H9 (cell line): ENCODE measurements around the gene SPRYD3. TPM values are rescaled to one million over a fixed set of nuclear protein-coding genes. Genes with fewer than 3 reads are reported as not detected.

Source experiments
- DNase-seq: peaks from one replicate; pipeline ENCODE4 v3.0.0-alpha.2; 2017
- H2AFZ ChIP-seq: one replicate; pipeline ENCODE4 v1.6.1; 2013; ENCODE audit warnings: mild to moderate bottlenecking, low read length, control low read depth, moderate library complexity
- H2AK5ac ChIP-seq: 2 replicates; pipeline ENCODE4 v1.6.1; 2013; ENCODE audit warnings: low read length, control low read depth, mixed read lengths; ENCODE audit not compliant: insufficient read length
- H2BK120ac ChIP-seq: one replicate; pipeline ENCODE4 v1.6.1; 2013; ENCODE audit warnings: low read depth, mild to moderate bottlenecking, low read length, control low read depth, inconsistent platforms; ENCODE audit not compliant: poor library complexity, severe bottlenecking
- H2BK12ac ChIP-seq: 2 replicates; pipeline ENCODE4 v1.6.1; 2013; ENCODE audit warnings: low read length, control low read depth, mixed read lengths, low read depth; ENCODE audit not compliant: insufficient read length
- H2BK15ac ChIP-seq: 2 replicates; pipeline ENCODE4 v1.6.1; 2013; ENCODE audit warnings: low read depth, low read length, control low read depth
- H2BK20ac ChIP-seq: one replicate; pipeline ENCODE4 v1.6.1; 2013; ENCODE audit warnings: low read depth, mild to moderate bottlenecking, low read length, control low read depth, inconsistent platforms; ENCODE audit not compliant: poor library complexity, severe bottlenecking
- H2BK5ac ChIP-seq: 2 replicates; pipeline ENCODE4 v1.6.1; 2013; ENCODE audit warnings: low read length, control low read depth, mixed read lengths; ENCODE audit not compliant: insufficient read length
- H3K14ac ChIP-seq: 2 replicates; pipeline ENCODE4 v1.6.1; 2013; ENCODE audit warnings: low read length, control low read depth; ENCODE audit not compliant: insufficient read depth
- H3K18ac ChIP-seq: 2 replicates; pipeline ENCODE4 v1.6.1; 2013; ENCODE audit warnings: low read depth, mild to moderate bottlenecking, mixed read lengths, low read length, control low read depth; ENCODE audit not compliant: insufficient read length
- H3K23ac ChIP-seq: 2 replicates; pipeline ENCODE4 v1.6.1; 2013; ENCODE audit warnings: low read length, control low read depth, mixed read lengths, low read depth; ENCODE audit not compliant: insufficient read length
- H3K23me2 ChIP-seq: 2 replicates; pipeline ENCODE4 v1.6.1; 2013; ENCODE audit warnings: low read depth, mild to moderate bottlenecking, mixed read lengths, low read length, control low read depth; ENCODE audit not compliant: insufficient read length, poor library complexity, severe bottlenecking
- H3K27ac ChIP-seq: 2 replicates; pipeline ENCODE4 v1.5.1; 2013; ENCODE audit warnings: low read length, control low read depth, mixed read lengths, low read depth; ENCODE audit not compliant: insufficient read length
- H3K27me3 ChIP-seq: 2 replicates; pipeline ENCODE4 v1.6.1; 2013; ENCODE audit warnings: low read length, control low read depth, inconsistent platforms; ENCODE audit not compliant: insufficient read depth
- H3K4ac ChIP-seq: 2 replicates; pipeline ENCODE4 v1.6.1; 2013; ENCODE audit warnings: low read depth, mild to moderate bottlenecking, control low read depth, inconsistent platforms, low read length, moderate library complexity
- H3K4me1 ChIP-seq: 2 replicates; pipeline ENCODE4 v1.6.1; 2013; ENCODE audit warnings: low read length, control low read depth, inconsistent platforms; ENCODE audit not compliant: insufficient read depth
- H3K4me2 ChIP-seq: 2 replicates; pipeline ENCODE4 v1.6.1; 2013; ENCODE audit warnings: low read length, control low read depth, mixed read lengths; ENCODE audit not compliant: insufficient read length, insufficient read depth
- H3K56ac ChIP-seq: 2 replicates; pipeline ENCODE4 v1.6.1; 2013; ENCODE audit warnings: low read depth, mild to moderate bottlenecking, mixed read lengths, low read length, control low read depth; ENCODE audit not compliant: insufficient read length
- H3K79me1 ChIP-seq: 2 replicates; pipeline ENCODE4 v1.6.1; 2013; ENCODE audit warnings: low read depth, mild to moderate bottlenecking, moderate library complexity, low read length, control low read depth, inconsistent platforms; ENCODE audit not compliant: insufficient read depth, poor library complexity, severe bottlenecking
- H3K79me2 ChIP-seq: 2 replicates; pipeline ENCODE4 v1.6.1; 2013; ENCODE audit warnings: low read length, control low read depth, inconsistent platforms; ENCODE audit not compliant: insufficient read depth
- H3K9ac ChIP-seq: 2 replicates; pipeline ENCODE4 v1.6.1; 2013; ENCODE audit warnings: low read length, control low read depth, mixed read lengths; ENCODE audit not compliant: insufficient read length; ENCODE audit errors: extremely low read depth
- H3K9me3 ChIP-seq: one replicate; pipeline ENCODE4 v1.6.1; 2013; ENCODE audit warnings: low read depth, low read length, inconsistent platforms; ENCODE audit not compliant: control insufficient read depth
- H3T11ph ChIP-seq: one replicate; pipeline ENCODE4 v1.6.1; 2013; ENCODE audit warnings: mild to moderate bottlenecking, low read length, control low read depth, inconsistent platforms
- H4K20me1 ChIP-seq: one replicate; pipeline ENCODE4 v1.6.1; 2013; ENCODE audit not compliant: control insufficient read depth, insufficient read length, insufficient read depth
- H4K5ac ChIP-seq: 2 replicates; pipeline ENCODE4 v1.6.1; 2013; ENCODE audit warnings: low read depth, mild to moderate bottlenecking, mixed read lengths, low read length, control low read depth; ENCODE audit not compliant: insufficient read length
- H4K8ac ChIP-seq: replicated peaks from 2 replicates; pipeline ENCODE4 v1.6.1; 2013; ENCODE audit warnings: low read length, control low read depth, mixed read lengths, low read depth; ENCODE audit not compliant: insufficient read length
- H4K91ac ChIP-seq: 2 replicates; pipeline ENCODE4 v1.6.1; 2013; ENCODE audit warnings: low read depth, mild to moderate bottlenecking, moderate library complexity, mixed read lengths, low read length, control low read depth; ENCODE audit not compliant: insufficient read length
- H3K27ac Mint-ChIP-seq, 3 experiments: 2 replicates in 2 of 3; 3 replicates in 1 of 3; pipeline ENCODE4 v1.8.0; 2020 to 2021; ENCODE audit warnings: mixed read lengths in 3 of 3, mild to moderate bottlenecking in 1 of 3, moderate library complexity in 1 of 3
- H3K27me3 Mint-ChIP-seq: 2 replicates; pipeline ENCODE4 v1.8.0; 2021; ENCODE audit warnings: low read depth, mild to moderate bottlenecking, moderate library complexity, mixed read lengths
- H3K36me3 Mint-ChIP-seq, 3 experiments: 2 replicates in 2 of 3; 3 replicates in 1 of 3; pipeline ENCODE4 v1.8.0; 2020 to 2021; ENCODE audit warnings: low read depth in 3 of 3, mixed read lengths in 3 of 3; ENCODE audit not compliant: insufficient read depth in 1 of 3
- H3K4me1 Mint-ChIP-seq, 2 experiments: 2 replicates each; pipeline ENCODE4 v1.8.0; 2020; ENCODE audit warnings: mixed read lengths in 2 of 2
- H3K4me3 Mint-ChIP-seq, 2 experiments: 2 replicates in 1 of 2; 3 replicates in 1 of 2; pipeline ENCODE4 v1.8.0; 2020 to 2021; ENCODE audit warnings: mild to moderate bottlenecking in 2 of 2, mixed read lengths in 2 of 2, moderate library complexity in 1 of 2
- H3K9me3 Mint-ChIP-seq, 2 experiments: 2 replicates in 1 of 2; 3 replicates in 1 of 2; pipeline ENCODE4 v1.8.0; 2020; ENCODE audit warnings: mild to moderate bottlenecking in 2 of 2, mixed read lengths in 2 of 2, moderate library complexity in 1 of 2
- CTCF ChIP-seq: fragments of 200-600 bp; sonication (generic); conservative IDR thresholded peaks from 3 replicates; pipeline ENCODE4 v1.8.0; 2021; ENCODE audit warnings: antibody characterized with exemption, mild to moderate bottlenecking
- WGBS: extraction: QIAGEN DNeasy Blood & Tissue Kit; methylation state at CpG from one replicate; pipeline ENCODE4 v1.1.7; 2013; ENCODE audit warnings: missing lambda C conversion rate, low lambda C conversion rate, mixed read lengths; ENCODE audit not compliant: insufficient read length; ENCODE audit errors: extremely low coverage; 5-methylcytosine and 5-hydroxymethylcytosine counted together
- total RNA-seq: library from RNA; stranded (reverse); gene quantifications from 2 replicates; pipeline ENCODE4 v1.2.1, GENCODE V29; 2021

SPRYD3 gene
- total RNA-seq, 1 experiment from 2014 or later: 6.5 TPM

GRCh38 chr12:53067074-53067992 lies 11.9 kb downstream of the SPRYD3 start:
- peaks cover 17% of the 10 kb centered on the region for H3K27me3 Mint-ChIP-seq
- Histone ChIP-seq H3K14ac (no peak overlapping the region), H2BK5ac (no peak overlapping the region), H3T11ph (no peak overlapping the region), H4K20me1 (no peaks in the 10 kb centered on the region), H3K4me2 (no peak overlapping the region), H2BK15ac (no peak overlapping the region), H3K27ac (no peak overlapping the region), H3K56ac (no peak overlapping the region), H3K79me2 (no peaks in the 10 kb centered on the region), H2BK20ac (no peak overlapping the region), H2AK5ac (no peak overlapping the region), H3K27me3 (peaks cover 2% of the 10 kb centered on the region; the same call in 1 of the 2 replicates), H3K4me1 (peaks cover 3% of the 10 kb centered on the region; the same call in 1 of the 2 replicates), H2BK12ac (no peak overlapping the region), H3K4ac (no peak overlapping the region), H3K23ac (no peak overlapping the region), H3K9me3 (no peaks in the 10 kb centered on the region), H3K9ac (no peak overlapping the region), H2BK120ac (no peak overlapping the region), H4K8ac (no peak overlapping the region), H4K5ac (no peak overlapping the region), H3K18ac (no peak overlapping the region), H4K91ac (no peak overlapping the region), H2AFZ (no peak overlapping the region), H3K79me1 (no peaks in the 10 kb centered on the region), H3K23me2 (no peaks in the 10 kb centered on the region)
- H3K4me1 Mint-ChIP-seq: peaks cover 40% of the 10 kb centered on the region in 2 experiments
- no peak for TF ChIP-seq CTCF
- WGBS: no CpG with 5 or more reads among the region's 7 CpGs
- DNase-seq: no peak
- no peak overlapping the region for H3K4me3 Mint-ChIP-seq
- H3K36me3 Mint-ChIP-seq: peaks cover 2 to 8% (median 4%) of the 10 kb centered on the region in 3 experiments; a peak in 4 of 7 replicates
- peak overlapping the region in 1 of 3 experiments; percentile 44; a peak in 1 of 7 replicates for H3K27ac Mint-ChIP-seq
- no peaks in the 10 kb centered on the region for H3K9me3 Mint-ChIP-seq
